ENCODE data around the gene ZNRF2.

- TF ChIP-seq POLR2AphosphoS5 (IDR thresholded peaks at IDR 0.05; ENCODE audit: borderline replicate concordance, low read depth, low read length) (no peak), EZH2 (IDR thresholded peaks at IDR 0.05) (no peak)
Observed at GRCh38 chr7:30312178-30312577, 27.8 kb downstream of the ZNRF2 start.

Measured in SK-N-MC (cell line).